ENCODE data around the gene KANK4.

GRCh38 chr1:62282909-62283755 is 36.1 kb downstream of the KANK4 start:
- TF ChIP-seq CTCF (conservative IDR thresholded peaks at IDR 0.05 in 1 of 2, IDR thresholded peaks at IDR 0.05 in 1 of 2; ENCODE audit: low read depth in 1 of 2, low read length in 2 of 2), result no peak
- TF ChIP-seq EZH2 (IDR thresholded peaks at IDR 0.05; ENCODE audit: low read length, missing control alignments), result no peak

Measured in fibroblast of lung (primary cell).